GM19099 (cell line): ENCODE results near the gene FBXW5.

Source experiments
- POLR2A ChIP-seq: IDR thresholded peaks from 3 replicates; pipeline ENCODE4 v1.6.1; 2011; ENCODE audit warnings: low read depth; ENCODE audit not compliant: insufficient read length; ENCODE audit errors: extremely low read depth

FBXW5 gene

GRCh38 chr9:136941231-136942111 is 3.1 kb downstream of the FBXW5 start:
- TF ChIP-seq POLR2A: no peak

GRCh38 chr9:136940526-136941230 is 3.9 kb downstream of the FBXW5 start:
- no peak for TF ChIP-seq POLR2A

- no peak for TF ChIP-seq POLR2A
Observed at GRCh38 chr9:136939996-136940525, 4.5 kb downstream of the FBXW5 start.

GRCh38 chr9:136939431-136939995 is 5.0 kb downstream of the FBXW5 start:
- TF ChIP-seq POLR2A: no peak

GRCh38 chr9:136937186-136938001 is 7.1 kb downstream of the FBXW5 start:
- TF ChIP-seq POLR2A: no peak

GRCh38 chr9:136936645-136937170 is 7.8 kb downstream of the FBXW5 start:
- TF ChIP-seq POLR2A: no peak

GRCh38 chr9:136935651-136936050 is 8.9 kb downstream of the FBXW5 start:
- TF ChIP-seq POLR2A: no peak

GRCh38 chr9:136934277-136934676 is 10.3 kb downstream of the FBXW5 start:
- TF ChIP-seq POLR2A: no peak

- no peak for TF ChIP-seq POLR2A
Observed at GRCh38 chr9:136931611-136932130, 12.9 kb downstream of the FBXW5 start.

- TF ChIP-seq POLR2A: no peak
Observed at GRCh38 chr9:136930014-136930413, 14.5 kb downstream of the FBXW5 start.

- no peak for TF ChIP-seq POLR2A
Observed at GRCh38 chr9:136928591-136928990, 15.9 kb downstream of the FBXW5 start.

- TF ChIP-seq POLR2A: no peak
Observed at GRCh38 chr9:136927343-136928271, 16.9 kb downstream of the FBXW5 start.

- TF ChIP-seq POLR2A: no peak
Observed at GRCh38 chr9:136926749-136927148, 17.8 kb downstream of the FBXW5 start.
